RCC 7860 (cell line): ENCODE results near the gene GXYLT2.
A peak's percentile ranks its signal among the peaks of the same experiment; 100 is the strongest.

Experiments used
- DNase-seq: peaks from one replicate; pipeline ENCODE4 v3.0.0-alpha.2; 2015; ENCODE audit warnings: low spot score
- FAIRE-seq: peaks from 2 replicates; lab custom pipeline; 2012; peaks lifted over from hg19 to GRCh38; lab: Jason Lieb, UNC

GXYLT2 gene

GRCh38 chr3:72892081-72892775, 4.4 kb downstream of the GXYLT2 start:
- FAIRE-seq, result peak; percentile 23

GRCh38 chr3:72892870-72893269, 5.0 kb downstream of the GXYLT2 start:
- DNase-seq (no peak), FAIRE-seq (no peak)

More at GRCh38 chr3:72892081-72892775, 4.4 kb downstream of the GXYLT2 start:
- DNase-seq, result no peak

GRCh38 chr3:72894976-72895552, 7.2 kb downstream of the GXYLT2 start:
- FAIRE-seq (no peak), DNase-seq (no peak)

GRCh38 chr3:72896996-72897757, 9.3 kb downstream of the GXYLT2 start:
- DNase-seq, result no peak
- FAIRE-seq, result no peak

GRCh38 chr3:72897758-72898007, 9.8 kb downstream of the GXYLT2 start:
- no peak for FAIRE-seq
- no peak for DNase-seq

- DNase-seq (no peak), FAIRE-seq (no peak)
Observed at GRCh38 chr3:72899349-72899765, 11.5 kb downstream of the GXYLT2 start.

- FAIRE-seq (no peak), DNase-seq (no peak)
Observed at GRCh38 chr3:72900048-72900447, 12.2 kb downstream of the GXYLT2 start.

- DNase-seq (no peak), FAIRE-seq (no peak)
Observed at GRCh38 chr3:72901840-72902239, 14.0 kb downstream of the GXYLT2 start.

- DNase-seq (no peak), FAIRE-seq (no peak)
Observed at GRCh38 chr3:72903004-72903403, 15.2 kb downstream of the GXYLT2 start.

GRCh38 chr3:72904163-72904562, 16.3 kb downstream of the GXYLT2 start:
- no peak for FAIRE-seq
- DNase-seq, result no peak

GRCh38 chr3:72906154-72906553, 18.3 kb downstream of the GXYLT2 start:
- no peak for DNase-seq
- no peak for FAIRE-seq

- DNase-seq, result no peak
Observed at GRCh38 chr3:72907131-72907711, 19.4 kb downstream of the GXYLT2 start.

GRCh38 chr3:72907731-72908620, 20.1 kb downstream of the GXYLT2 start:
- DNase-seq, result no peak

More at GRCh38 chr3:72907131-72907711, 19.4 kb downstream of the GXYLT2 start:
- no peak for FAIRE-seq

GRCh38 chr3:72909591-72909990, 21.7 kb downstream of the GXYLT2 start:
- FAIRE-seq (no peak), DNase-seq (no peak)

More at GRCh38 chr3:72907731-72908620, 20.1 kb downstream of the GXYLT2 start:
- no peak for FAIRE-seq

GRCh38 chr3:72912532-72912931, 24.7 kb downstream of the GXYLT2 start:
- FAIRE-seq, result no peak
- DNase-seq, result no peak

- no peak for DNase-seq
- no peak for FAIRE-seq
Observed at GRCh38 chr3:72914383-72914782, 26.5 kb downstream of the GXYLT2 start.

- no peak for FAIRE-seq
Observed at GRCh38 chr3:72916250-72916649, 28.4 kb downstream of the GXYLT2 start.

GRCh38 chr3:72919520-72919919, 31.7 kb downstream of the GXYLT2 start:
- no peak for DNase-seq
- no peak for FAIRE-seq

More at GRCh38 chr3:72916250-72916649, 28.4 kb downstream of the GXYLT2 start:
- DNase-seq, result no peak

- FAIRE-seq (no peak), DNase-seq (no peak)
Observed at GRCh38 chr3:72924055-72924454, 36.2 kb downstream of the GXYLT2 start.
